ENCODE measurements around the gene NECAB3. TPM values are rescaled to one million over a fixed set of nuclear protein-coding genes. Genes with fewer than 3 reads are reported as not detected.

Gene NECAB3
- total RNA-seq, 1 experiment from 2014 or later, result 46.4 TPM

DNA sequence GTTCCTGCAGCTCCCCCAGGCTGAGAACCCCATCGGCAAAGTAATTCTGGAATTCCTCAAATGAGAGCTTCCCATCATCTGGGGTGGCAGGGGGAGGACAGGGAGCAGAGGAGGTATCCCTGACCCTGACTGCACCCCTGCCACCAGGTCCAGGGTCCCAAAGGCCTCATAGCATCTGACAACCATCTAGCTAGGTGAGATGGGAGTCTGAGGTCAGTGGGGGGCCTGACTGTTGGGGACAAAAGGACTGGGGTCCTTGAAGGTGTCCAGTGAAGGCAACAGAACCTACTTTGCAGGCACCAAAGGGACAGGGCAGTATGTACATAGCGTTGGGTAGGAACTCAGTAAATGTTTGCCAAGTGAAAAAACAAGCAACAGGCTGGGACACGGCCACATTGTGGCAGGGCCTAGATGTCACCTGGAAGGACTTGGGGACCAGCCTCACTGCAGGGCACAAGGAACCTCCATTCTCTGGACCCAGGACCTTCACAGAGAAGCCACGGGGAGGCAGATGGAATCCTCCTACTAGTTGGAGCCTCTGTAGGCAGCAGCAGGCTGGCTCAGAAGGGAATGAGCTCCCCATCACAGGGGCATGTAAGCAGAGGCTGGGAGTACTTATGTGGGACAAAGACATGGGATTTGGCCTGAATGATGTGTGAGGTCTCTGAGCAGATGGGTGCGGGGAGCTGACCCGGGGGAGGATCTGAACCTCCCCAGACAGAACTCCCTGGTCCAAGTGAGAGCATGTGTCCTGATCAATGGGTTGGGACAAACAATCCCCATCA lies 3.3 kb downstream of the NECAB3 start:
- no peak overlapping the region for H3K4me3 ChIP-seq (ENCODE audit: low read depth in 2 of 2, low read length in 2 of 2)
- H3K27me3 ChIP-seq (ENCODE audit: control insufficient read depth, insufficient read depth, low read length), result no peaks in the 10 kb centered on the region
- TF ChIP-seq CTCF (IDR thresholded peaks at IDR 0.05) (no peak), SIN3A (IDR thresholded peaks at IDR 0.05; ENCODE audit: borderline replicate concordance, insufficient read depth, low read depth, low read length) (no peak), POLR2AphosphoS5 (IDR thresholded peaks at IDR 0.05; ENCODE audit: low read depth, low read length) (no peak), TCF7L2 (IDR thresholded peaks at IDR 0.05; ENCODE audit: low read depth, low read length) (no peak)
- TF ChIP-seq, protein P1, sequence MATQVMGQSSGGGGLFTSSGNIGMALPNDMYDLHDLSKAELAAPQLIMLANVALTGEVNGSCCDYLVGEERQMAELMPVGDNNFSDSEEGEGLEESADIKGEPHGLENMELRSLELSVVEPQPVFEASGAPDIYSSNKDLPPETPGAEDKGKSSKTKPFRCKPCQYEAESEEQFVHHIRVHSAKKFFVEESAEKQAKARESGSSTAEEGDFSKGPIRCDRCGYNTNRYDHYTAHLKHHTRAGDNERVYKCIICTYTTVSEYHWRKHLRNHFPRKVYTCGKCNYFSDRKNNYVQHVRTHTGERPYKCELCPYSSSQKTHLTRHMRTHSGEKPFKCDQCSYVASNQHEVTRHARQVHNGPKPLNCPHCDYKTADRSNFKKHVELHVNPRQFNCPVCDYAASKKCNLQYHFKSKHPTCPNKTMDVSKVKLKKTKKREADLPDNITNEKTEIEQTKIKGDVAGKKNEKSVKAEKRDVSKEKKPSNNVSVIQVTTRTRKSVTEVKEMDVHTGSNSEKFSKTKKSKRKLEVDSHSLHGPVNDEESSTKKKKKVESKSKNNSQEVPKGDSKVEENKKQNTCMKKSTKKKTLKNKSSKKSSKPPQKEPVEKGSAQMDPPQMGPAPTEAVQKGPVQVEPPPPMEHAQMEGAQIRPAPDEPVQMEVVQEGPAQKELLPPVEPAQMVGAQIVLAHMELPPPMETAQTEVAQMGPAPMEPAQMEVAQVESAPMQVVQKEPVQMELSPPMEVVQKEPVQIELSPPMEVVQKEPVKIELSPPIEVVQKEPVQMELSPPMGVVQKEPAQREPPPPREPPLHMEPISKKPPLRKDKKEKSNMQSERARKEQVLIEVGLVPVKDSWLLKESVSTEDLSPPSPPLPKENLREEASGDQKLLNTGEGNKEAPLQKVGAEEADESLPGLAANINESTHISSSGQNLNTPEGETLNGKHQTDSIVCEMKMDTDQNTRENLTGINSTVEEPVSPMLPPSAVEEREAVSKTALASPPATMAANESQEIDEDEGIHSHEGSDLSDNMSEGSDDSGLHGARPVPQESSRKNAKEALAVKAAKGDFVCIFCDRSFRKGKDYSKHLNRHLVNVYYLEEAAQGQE (IDR thresholded peaks at IDR 0.05; ENCODE audit: insufficient read depth in 1 of 2, low read depth in 2 of 2, low read length in 1 of 2), result no peak
- intact Hi-C loops (cut with micrococcal nuclease; ENCODE audit: unreplicated experiment), result no loop called here
- ChIA-PET POLR2A (no interaction called here), CTCF (interaction anchor here (0.6 kb wide), 1 partner anchor 62 kb away, joined by 5 read pairs; no protein-coding TSS in a partner anchor)
- H3K27ac ChIP-seq (ENCODE audit: low read length), result no peak overlapping the region
- DNase-seq (ENCODE audit: low read depth, low spot score), result no peak
- peaks cover 6% of the 10 kb centered on the region; the same call in 1 of the 2 replicates for H3K36me3 ChIP-seq (ENCODE audit: control insufficient read depth, insufficient read depth, low read length)
- H3K9me3 ChIP-seq (ENCODE audit: control insufficient read depth, insufficient read depth, low read depth, low read length), result no peaks in the 10 kb centered on the region
- peaks cover 22% of the 10 kb centered on the region for H3K4me1 ChIP-seq (ENCODE audit: control insufficient read depth, insufficient read depth, low read length)
- in situ Hi-C loops (cut with HindIII; ENCODE audit: low pct_unique_long_range_greater_than_20kb, low sequenced_read_pairs), result no loop called here
- no TSS peak for BruUV-seq (replicated peaks)
- no peak for ATAC-seq

- no TSS peak for BruUV-seq (replicated peaks)
- CTCF ChIA-PET, result no interaction called here
- POLR2A ChIA-PET, result no interaction called here
These were observed 4.2 kb downstream of the NECAB3 start for GRCh38 chr20:33669873-33670640.

More at GRCh38 chr20:33669873-33670640, 4.2 kb downstream of the NECAB3 start:
- Histone ChIP-seq H3K27ac (ENCODE audit: low read length) (no peak overlapping the region), H3K27me3 (ENCODE audit: control insufficient read depth, insufficient read depth, low read length) (no peaks in the 10 kb centered on the region), H3K4me1 (ENCODE audit: control insufficient read depth, insufficient read depth, low read length) (peaks cover 13% of the 10 kb centered on the region), H3K9me3 (ENCODE audit: control insufficient read depth, insufficient read depth, low read depth, low read length) (no peaks in the 10 kb centered on the region), H3K4me3 (ENCODE audit: low read depth in 2 of 2, low read length in 2 of 2) (no peak overlapping the region), H3K36me3 (ENCODE audit: control insufficient read depth, insufficient read depth, low read length) (peaks cover 6% of the 10 kb centered on the region; the same call in 1 of the 2 replicates)
- no peak for ATAC-seq
- intact Hi-C loops (cut with micrococcal nuclease; ENCODE audit: unreplicated experiment) (no loop called here), in situ Hi-C loops (cut with HindIII; ENCODE audit: low pct_unique_long_range_greater_than_20kb, low sequenced_read_pairs) (no loop called here)
- DNase-seq (ENCODE audit: low read depth, low spot score), result no peak
- TF ChIP-seq POLR2AphosphoS5 (IDR thresholded peaks at IDR 0.05; ENCODE audit: low read depth, low read length) (no peak), SIN3A (IDR thresholded peaks at IDR 0.05; ENCODE audit: borderline replicate concordance, insufficient read depth, low read depth, low read length) (no peak), TCF7L2 (IDR thresholded peaks at IDR 0.05; ENCODE audit: low read depth, low read length) (no peak), CTCF (IDR thresholded peaks at IDR 0.05) (no peak)
- TF ChIP-seq, protein P1 (IDR thresholded peaks at IDR 0.05; ENCODE audit: insufficient read depth in 1 of 2, low read depth in 2 of 2, low read length in 1 of 2), result no peak

Data from Panc1 (cell line).